HG02840 (cell line): ENCODE results near the gene PGGT1B.

Experiments used
- ATAC-seq: cut with Tn5 transposase; IDR thresholded peaks from one replicate; pipeline ENCODE4 v1.9.1; 2021; ENCODE audit warnings: mild to moderate bottlenecking, moderate library complexity, moderate number of reproducible peaks; ENCODE audit not compliant: unreplicated experiment, low FRiP score

Gene PGGT1B

GRCh38 chr5:115186794-115187193, 75.9 kb downstream of the PGGT1B start:
- no peak for ATAC-seq

GRCh38 chr5:115184770-115185169, 77.9 kb downstream of the PGGT1B start:
- ATAC-seq: no peak

- no peak for ATAC-seq
These were observed 80.9 kb downstream of the PGGT1B start for GRCh38 chr5:115181757-115182156.

GRCh38 chr5:115180165-115180709, 82.4 kb downstream of the PGGT1B start:
- ATAC-seq: peak; percentile 59

- ATAC-seq: peak; percentile 32
These were observed 83.1 kb downstream of the PGGT1B start for GRCh38 chr5:115179394-115180164.

GRCh38 chr5:115179030-115179393, 83.7 kb downstream of the PGGT1B start:
- no peak for ATAC-seq

- no peak for ATAC-seq
These were observed 91.7 kb downstream of the PGGT1B start for GRCh38 chr5:115170929-115171510.

GRCh38 chr5:115170134-115170928, 92.3 kb downstream of the PGGT1B start:
- ATAC-seq: peak; percentile 53

GRCh38 chr5:115169487-115170133, 93.1 kb downstream of the PGGT1B start, which contains the start of gene TRIM36:
Gene TRIM36 (minus strand): TSS chr5:115169908. CDS start chr5:115169634, 274 bp downstream.
- peak; percentile 98 for ATAC-seq

- no peak for ATAC-seq
These were observed 93.7 kb downstream of the PGGT1B start for GRCh38 chr5:115168829-115169486.

GRCh38 chr5:115166744-115167393, 95.8 kb downstream of the PGGT1B start:
- ATAC-seq: no peak

- ATAC-seq: no peak
These were observed 96.9 kb downstream of the PGGT1B start for GRCh38 chr5:115165790-115166189.

GRCh38 chr5:115160975-115161475, 101.7 kb downstream of the PGGT1B start:
- ATAC-seq: no peak
